ENCODE measurements around the gene ADAMTS15. TPM values are rescaled to one million over a fixed set of nuclear protein-coding genes. Genes with fewer than 3 reads are reported as not detected.

ADAMTS15 gene
- total RNA-seq, 3 donors from 2014 or later, result 17.9 to 22.6 (median 21.9) TPM

DNA sequence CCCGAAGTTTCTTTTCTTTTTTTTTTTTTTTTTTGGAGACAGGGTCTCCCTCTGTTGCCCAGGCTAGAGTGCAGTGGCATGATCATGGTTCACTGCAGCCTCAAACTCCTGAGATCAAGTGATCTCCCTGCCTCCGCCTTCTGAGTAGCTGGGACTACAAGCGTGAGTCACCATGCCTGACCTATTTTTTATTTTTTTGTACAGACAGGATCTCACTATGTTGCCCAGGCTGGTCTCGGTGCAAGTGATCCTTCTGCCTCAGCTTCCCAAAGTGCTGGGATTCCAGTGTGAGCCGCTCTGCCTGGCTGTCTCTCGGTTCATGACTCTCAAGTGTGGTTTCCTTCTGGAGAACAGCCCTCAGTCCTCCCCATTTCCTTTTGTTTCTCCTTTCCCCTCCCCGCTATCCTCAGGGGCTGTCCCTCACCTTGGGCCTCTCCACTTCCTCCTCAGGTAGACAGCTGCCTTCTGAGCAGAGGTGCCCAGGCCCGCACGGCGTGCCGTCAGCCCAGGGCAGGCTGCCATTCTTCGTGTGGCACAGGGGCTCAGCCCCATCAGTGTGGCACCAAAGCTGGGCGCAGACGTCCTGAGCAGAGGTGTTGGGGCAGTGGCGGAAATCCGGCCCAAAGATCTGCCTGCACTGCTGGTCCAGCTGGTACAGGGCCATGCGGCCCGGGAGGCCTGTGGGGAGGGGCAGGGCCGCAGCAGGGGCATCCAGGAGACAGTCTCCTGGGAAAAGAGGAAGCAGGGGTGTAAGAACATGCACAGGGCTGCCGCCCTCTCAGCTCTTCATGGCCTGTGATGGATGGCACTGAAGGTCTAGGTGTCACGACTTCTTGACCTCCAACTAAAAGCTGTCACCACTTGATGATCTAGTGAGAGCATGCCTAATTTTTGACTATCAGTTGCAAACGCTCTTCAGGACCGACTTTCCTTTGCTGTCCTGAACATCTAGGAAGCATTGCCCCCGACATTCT, 34.1 kb upstream of the ADAMTS15 start:
- no peaks in the 10 kb centered on the region for H3K27me3 ChIP-seq
- DNase-seq (ENCODE audit: low spot score in 2 of 2), result no peak
- TF ChIP-seq POLR2A (IDR thresholded peaks at IDR 0.05), result no peak
- no peak for TF ChIP-seq POLR2AphosphoS5 (IDR thresholded peaks at IDR 0.05)
- TF ChIP-seq, protein P1, sequence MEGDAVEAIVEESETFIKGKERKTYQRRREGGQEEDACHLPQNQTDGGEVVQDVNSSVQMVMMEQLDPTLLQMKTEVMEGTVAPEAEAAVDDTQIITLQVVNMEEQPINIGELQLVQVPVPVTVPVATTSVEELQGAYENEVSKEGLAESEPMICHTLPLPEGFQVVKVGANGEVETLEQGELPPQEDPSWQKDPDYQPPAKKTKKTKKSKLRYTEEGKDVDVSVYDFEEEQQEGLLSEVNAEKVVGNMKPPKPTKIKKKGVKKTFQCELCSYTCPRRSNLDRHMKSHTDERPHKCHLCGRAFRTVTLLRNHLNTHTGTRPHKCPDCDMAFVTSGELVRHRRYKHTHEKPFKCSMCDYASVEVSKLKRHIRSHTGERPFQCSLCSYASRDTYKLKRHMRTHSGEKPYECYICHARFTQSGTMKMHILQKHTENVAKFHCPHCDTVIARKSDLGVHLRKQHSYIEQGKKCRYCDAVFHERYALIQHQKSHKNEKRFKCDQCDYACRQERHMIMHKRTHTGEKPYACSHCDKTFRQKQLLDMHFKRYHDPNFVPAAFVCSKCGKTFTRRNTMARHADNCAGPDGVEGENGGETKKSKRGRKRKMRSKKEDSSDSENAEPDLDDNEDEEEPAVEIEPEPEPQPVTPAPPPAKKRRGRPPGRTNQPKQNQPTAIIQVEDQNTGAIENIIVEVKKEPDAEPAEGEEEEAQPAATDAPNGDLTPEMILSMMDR (IDR thresholded peaks at IDR 0.05), result no peak
- no peak overlapping the region for H3K4me3 ChIP-seq
- H3K36me3 ChIP-seq, result no peaks in the 10 kb centered on the region
- H3K4me1 ChIP-seq, result no peaks in the 10 kb centered on the region
- no peak overlapping the region for H3K27ac ChIP-seq
- no peaks in the 10 kb centered on the region for H3K9me3 ChIP-seq
- intact Hi-C loops (cut with DNase I; ENCODE audit: low total_unique reads), result no loop called here

DNA sequence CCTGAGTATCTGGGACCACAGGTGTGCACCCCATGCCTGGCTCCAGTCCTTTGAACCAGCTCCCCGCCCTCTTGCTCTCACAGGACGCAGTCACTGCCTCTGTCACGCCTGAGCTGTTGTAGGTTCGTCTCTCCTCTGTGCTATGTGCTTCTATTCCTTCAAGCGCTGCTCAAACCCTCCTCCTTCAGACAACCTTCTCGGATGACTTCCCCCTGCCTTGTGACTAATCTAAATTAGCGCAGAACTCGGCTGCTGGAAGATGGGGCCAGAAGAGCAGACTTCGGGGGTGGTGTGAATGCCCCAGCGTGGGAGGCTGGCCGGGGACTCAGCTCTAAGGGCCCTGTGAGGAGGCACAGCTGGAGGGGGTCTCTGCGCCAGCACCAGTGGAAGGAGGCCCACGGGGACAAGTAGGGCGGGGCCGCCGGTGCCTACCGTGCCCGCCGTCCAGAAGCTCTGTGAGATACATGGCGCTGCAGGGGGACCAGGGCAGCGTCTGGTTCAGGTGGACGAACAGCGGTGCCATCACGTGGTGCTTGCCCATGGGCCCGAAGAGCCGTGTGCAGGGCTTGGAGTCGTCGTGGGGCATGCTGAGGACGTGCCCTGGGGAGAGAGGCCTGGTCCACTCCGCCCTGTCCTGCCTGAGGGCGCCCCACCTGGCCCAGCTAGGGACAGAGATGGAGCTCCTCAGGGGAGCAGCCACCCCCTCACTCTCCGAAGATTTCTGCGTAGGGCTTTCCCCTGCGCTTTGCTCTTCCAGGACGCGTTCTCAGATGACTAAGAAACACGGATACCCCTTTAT, 32.5 kb upstream of the ADAMTS15 start:
- H3K9me3 ChIP-seq, result no peaks in the 10 kb centered on the region
- H3K27me3 ChIP-seq, result no peaks in the 10 kb centered on the region
- intact Hi-C loops (cut with DNase I; ENCODE audit: low total_unique reads), result no loop called here
- H3K36me3 ChIP-seq, result no peaks in the 10 kb centered on the region
- no peak for DNase-seq (ENCODE audit: low spot score in 2 of 2)
- H3K27ac ChIP-seq, result no peak overlapping the region
- TF ChIP-seq POLR2A (IDR thresholded peaks at IDR 0.05) (no peak), POLR2AphosphoS5 (IDR thresholded peaks at IDR 0.05) (no peak)
- TF ChIP-seq, protein P1 (IDR thresholded peaks at IDR 0.05), result no peak
- H3K4me3 ChIP-seq, result no peak overlapping the region
- H3K4me1 ChIP-seq, result peaks cover 0 to 3% of the 10 kb centered on the region in 2 donors

DNA sequence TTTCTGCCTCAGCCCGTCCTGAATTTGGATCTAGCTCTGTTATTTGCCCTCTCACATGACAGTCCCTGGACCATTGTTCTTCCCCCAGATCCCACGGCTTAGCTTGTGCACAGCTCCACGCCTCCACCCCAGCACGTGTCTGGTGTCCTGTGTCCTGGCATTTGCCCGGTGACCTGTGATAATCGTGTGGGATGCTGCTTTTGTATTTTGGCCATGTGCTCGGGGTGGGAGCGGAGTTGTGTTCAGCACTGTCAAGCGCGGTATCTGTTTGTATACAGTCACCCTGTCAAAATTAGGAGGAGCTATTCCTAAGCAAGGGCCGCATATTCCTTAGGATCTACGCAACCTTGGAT, 31.9 kb upstream of the ADAMTS15 start:
- Histone ChIP-seq H3K27me3 (no peaks in the 10 kb centered on the region), H3K4me1 (peaks cover 0 to 3% of the 10 kb centered on the region in 2 donors), H3K36me3 (no peaks in the 10 kb centered on the region), H3K9me3 (no peaks in the 10 kb centered on the region), H3K4me3 (no peak overlapping the region), H3K27ac (no peak overlapping the region)
- no peak for DNase-seq (ENCODE audit: low spot score in 2 of 2)
- TF ChIP-seq POLR2AphosphoS5 (IDR thresholded peaks at IDR 0.05) (no peak), POLR2A (IDR thresholded peaks at IDR 0.05) (no peak)
- TF ChIP-seq, protein P1 (IDR thresholded peaks at IDR 0.05), result no peak
- intact Hi-C loops (cut with DNase I; ENCODE audit: low total_unique reads), result no loop called here

DNA sequence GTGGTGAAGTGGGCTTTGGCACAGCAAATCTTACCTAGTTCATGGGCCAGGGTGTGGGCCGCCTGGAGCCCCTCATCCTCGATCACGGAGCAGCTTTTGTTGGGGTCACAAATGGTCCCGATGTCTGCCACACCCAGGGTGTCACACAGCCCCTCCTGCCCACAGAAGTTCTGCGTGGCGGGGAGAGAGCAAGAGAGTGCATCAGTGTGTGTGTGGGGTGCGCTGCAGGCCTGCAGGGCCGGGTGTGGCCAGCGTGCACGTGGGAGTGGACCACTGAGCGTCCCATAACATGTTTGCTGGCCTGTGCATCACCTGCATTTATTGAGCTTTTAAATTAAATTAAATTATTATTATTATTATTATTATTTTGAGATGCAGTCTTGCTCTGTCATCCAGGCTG, 31.5 kb upstream of the ADAMTS15 start:
- Histone ChIP-seq H3K27me3 (no peaks in the 10 kb centered on the region), H3K9me3 (no peaks in the 10 kb centered on the region), H3K4me1 (peaks cover 0 to 3% of the 10 kb centered on the region in 2 donors), H3K4me3 (no peak overlapping the region), H3K27ac (no peak overlapping the region), H3K36me3 (no peaks in the 10 kb centered on the region)
- DNase-seq (ENCODE audit: low spot score in 2 of 2), result no peak
- intact Hi-C loops (cut with DNase I; ENCODE audit: low total_unique reads), result no loop called here
- TF ChIP-seq, protein P1 (IDR thresholded peaks at IDR 0.05), result no peak

DNA sequence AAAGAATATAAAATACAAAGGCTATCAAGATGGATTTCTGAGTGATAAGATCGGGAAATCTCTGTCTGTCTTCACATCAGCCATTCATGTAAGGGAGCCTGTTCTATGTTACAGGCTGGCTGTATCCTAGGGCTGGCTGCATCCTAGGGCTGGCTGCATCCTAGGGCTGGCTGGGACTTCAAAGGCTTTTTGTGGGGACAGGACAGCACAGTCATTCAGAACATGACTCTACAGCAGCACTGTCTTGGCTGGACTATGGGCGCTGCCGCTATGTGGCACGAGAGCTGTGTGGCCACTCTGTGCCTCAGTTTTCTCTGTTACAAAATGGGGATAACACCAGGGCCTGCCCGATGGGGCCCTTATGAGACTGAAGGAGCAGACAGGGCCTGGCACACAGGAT, 30.2 kb upstream of the ADAMTS15 start:
- Histone ChIP-seq H3K4me3 (no peak overlapping the region), H3K36me3 (no peaks in the 10 kb centered on the region), H3K9me3 (no peaks in the 10 kb centered on the region), H3K27me3 (no peaks in the 10 kb centered on the region), H3K27ac (peak overlapping the region; percentile 48 to 69), H3K4me1 (peaks cover 0 to 3% of the 10 kb centered on the region in 2 donors)
- intact Hi-C loops (cut with DNase I; ENCODE audit: low total_unique reads), result no loop called here
- DNase-seq (ENCODE audit: low spot score in 2 of 2), result peak in 1 of 2 donors; percentile 51
- no peak for TF ChIP-seq POLR2AphosphoS5 (IDR thresholded peaks at IDR 0.05)
- TF ChIP-seq, protein P1 (IDR thresholded peaks at IDR 0.05), result no peak
- no peak for TF ChIP-seq POLR2A (IDR thresholded peaks at IDR 0.05)

Measured in breast epithelium (tissue), 4 donors.